ENCODE data around the gene SPRR1B.

- TF ChIP-seq POLR2AphosphoS5 (IDR thresholded peaks at IDR 0.05; ENCODE audit: low read depth, low read length) (no peak), TAF1 (IDR thresholded peaks at IDR 0.05; ENCODE audit: borderline replicate concordance, low read depth, low read length) (no peak)
Measured at GRCh38 chr1:153032073-153032472, 1.1 kb downstream of the SPRR1B start.
